ENCODE results near the gene GNPTG. TPM values are rescaled to one million over a fixed set of nuclear protein-coding genes. Genes with fewer than 3 reads are reported as not detected.
A peak's percentile ranks its signal among the peaks of the same experiment; 100 is the strongest.

The GNPTG gene
- total and polyA plus RNA-seq, 9 of the 15 experiments (the other 6 are each of a cell fraction or from before 2014, with no cell fraction given): 0.69 to 33.3 (median 13.6) TPM

DNA sequence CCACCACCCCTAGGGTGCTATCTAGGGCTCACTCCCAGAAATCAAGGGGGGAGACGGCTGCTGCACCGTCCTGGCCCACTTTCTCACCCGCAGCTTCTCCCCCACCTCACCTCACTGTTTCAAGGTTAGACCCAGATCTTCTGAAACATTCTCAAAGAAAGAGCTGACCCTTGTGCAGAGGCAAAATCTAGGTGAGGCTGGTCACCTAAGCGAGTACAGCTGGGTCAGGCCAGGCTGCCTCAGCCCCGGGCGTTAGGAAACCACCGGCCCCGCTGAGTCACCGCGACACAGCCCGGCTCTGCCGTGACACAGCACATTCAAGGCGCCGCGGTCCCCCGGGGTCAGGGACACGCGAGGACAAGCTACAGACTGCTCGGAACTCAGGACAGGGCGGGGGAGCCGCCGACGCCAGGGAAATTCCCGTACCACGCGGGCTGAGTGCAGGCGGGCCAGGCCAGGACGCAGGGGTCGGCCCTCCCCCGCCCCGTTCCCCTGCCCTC is 27.1 kb downstream of the GNPTG start (continued):
- TF ChIP-seq TFAM (CRISPR knock-in tag; conservative IDR thresholded peaks at IDR 0.05) (no peak), ZNF165 (CRISPR knock-in tag; IDR thresholded peaks at IDR 0.05; ENCODE audit: borderline replicate concordance) (no peak), NR2C2 (CRISPR knock-in tag; IDR thresholded peaks at IDR 0.05) (peak; percentile 34; the same call in 1 of the 2 replicates), NR2C2 (tag; IDR thresholded peaks at IDR 0.05) (peak; percentile 85), CBFA2T3 (IDR thresholded peaks at IDR 0.05) (peak; percentile 26), U2AF2 (optimal IDR thresholded peaks at IDR 0.05; ENCODE audit: low read depth, low read length) (no peak), ZNF75A (CRISPR knock-in tag; IDR thresholded peaks at IDR 0.05) (no peak), MLX (CRISPR knock-in tag; conservative IDR thresholded peaks at IDR 0.05) (no peak), PHF8 (IDR thresholded peaks at IDR 0.05; ENCODE audit: borderline replicate concordance, low read length) (no peak), ZNF174 (CRISPR knock-in tag; IDR thresholded peaks at IDR 0.05) (no peak), ZNF277 (CRISPR knock-in tag; IDR thresholded peaks at IDR 0.05; ENCODE audit: borderline replicate concordance) (no peak), MBD1 (CRISPR knock-in tag; IDR thresholded peaks at IDR 0.05) (no peak), ZFP1 (CRISPR knock-in tag; IDR thresholded peaks at IDR 0.05) (no peak), ESRRA (IDR thresholded peaks at IDR 0.05; ENCODE audit: borderline replicate concordance, low read depth) (peak; percentile 92), PHB (CRISPR knock-in tag; IDR thresholded peaks at IDR 0.05) (no peak), HDAC8 (tag; IDR thresholded peaks at IDR 0.05) (no peak), RFX7 (CRISPR knock-in tag; IDR thresholded peaks at IDR 0.05) (no peak), PREB (CRISPR knock-in tag; IDR thresholded peaks at IDR 0.05) (no peak), CHCHD3 (CRISPR knock-in tag; IDR thresholded peaks at IDR 0.05) (no peak), NCOA2 (IDR thresholded peaks at IDR 0.05; ENCODE audit: partially characterized antibody in 2 of 2) (no peak)
- TF ChIP-seq, protein P1, sequence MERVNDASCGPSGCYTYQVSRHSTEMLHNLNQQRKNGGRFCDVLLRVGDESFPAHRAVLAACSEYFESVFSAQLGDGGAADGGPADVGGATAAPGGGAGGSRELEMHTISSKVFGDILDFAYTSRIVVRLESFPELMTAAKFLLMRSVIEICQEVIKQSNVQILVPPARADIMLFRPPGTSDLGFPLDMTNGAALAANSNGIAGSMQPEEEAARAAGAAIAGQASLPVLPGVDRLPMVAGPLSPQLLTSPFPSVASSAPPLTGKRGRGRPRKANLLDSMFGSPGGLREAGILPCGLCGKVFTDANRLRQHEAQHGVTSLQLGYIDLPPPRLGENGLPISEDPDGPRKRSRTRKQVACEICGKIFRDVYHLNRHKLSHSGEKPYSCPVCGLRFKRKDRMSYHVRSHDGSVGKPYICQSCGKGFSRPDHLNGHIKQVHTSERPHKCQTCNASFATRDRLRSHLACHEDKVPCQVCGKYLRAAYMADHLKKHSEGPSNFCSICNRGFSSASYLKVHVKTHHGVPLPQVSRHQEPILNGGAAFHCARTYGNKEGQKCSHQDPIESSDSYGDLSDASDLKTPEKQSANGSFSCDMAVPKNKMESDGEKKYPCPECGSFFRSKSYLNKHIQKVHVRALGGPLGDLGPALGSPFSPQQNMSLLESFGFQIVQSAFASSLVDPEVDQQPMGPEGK (CRISPR knock-in tag; IDR thresholded peaks at IDR 0.05; ENCODE audit: borderline replicate concordance): no peak
- TF ChIP-seq, protein P2, sequence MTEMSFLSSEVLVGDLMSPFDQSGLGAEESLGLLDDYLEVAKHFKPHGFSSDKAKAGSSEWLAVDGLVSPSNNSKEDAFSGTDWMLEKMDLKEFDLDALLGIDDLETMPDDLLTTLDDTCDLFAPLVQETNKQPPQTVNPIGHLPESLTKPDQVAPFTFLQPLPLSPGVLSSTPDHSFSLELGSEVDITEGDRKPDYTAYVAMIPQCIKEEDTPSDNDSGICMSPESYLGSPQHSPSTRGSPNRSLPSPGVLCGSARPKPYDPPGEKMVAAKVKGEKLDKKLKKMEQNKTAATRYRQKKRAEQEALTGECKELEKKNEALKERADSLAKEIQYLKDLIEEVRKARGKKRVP (CRISPR knock-in tag; IDR thresholded peaks at IDR 0.05): no peak
